Measurements from ENCODE around the gene DDIAS.

GRCh38 chr11:82859750-82860149, 41.8 kb upstream of the DDIAS start:
- TF ChIP-seq POLR2A (IDR thresholded peaks at IDR 0.05; ENCODE audit: low read depth, low read length) (no peak), POLR2AphosphoS5 (IDR thresholded peaks at IDR 0.05; ENCODE audit: low read depth, low read length) (no peak), TAF1 (IDR thresholded peaks at IDR 0.05; ENCODE audit: borderline replicate concordance, low read depth, low read length) (no peak)
